OCI-LY7 (cell line): ENCODE results near the gene ADAT1.
"Not testable (repeated sequence)": the region's sequence is repeated elsewhere in the genome, so short reads cannot be mapped to it uniquely, and the experiment has no call there.

ENCODE experiments used
- EZH2phosphoT487 ChIP-seq: fragments of 200-600 bp; sonication (generic); IDR thresholded peaks from 2 replicates; pipeline ENCODE4 v1.6.1; 2018; ENCODE audit warnings: low read depth, borderline replicate concordance, mild to moderate bottlenecking, mixed run types, antibody characterized with exemption, low read length, moderate library complexity, mixed read lengths
- TF ChIP-seq, protein P1 (sequence below): fragments of 200-600 bp; sonication (generic); conservative IDR thresholded peaks from 2 replicates; pipeline ENCODE4 v1.5.1; 2014; ENCODE audit warnings: mild to moderate bottlenecking, antibody characterized with exemption, low read length, moderate library complexity, mixed read lengths

DNA sequence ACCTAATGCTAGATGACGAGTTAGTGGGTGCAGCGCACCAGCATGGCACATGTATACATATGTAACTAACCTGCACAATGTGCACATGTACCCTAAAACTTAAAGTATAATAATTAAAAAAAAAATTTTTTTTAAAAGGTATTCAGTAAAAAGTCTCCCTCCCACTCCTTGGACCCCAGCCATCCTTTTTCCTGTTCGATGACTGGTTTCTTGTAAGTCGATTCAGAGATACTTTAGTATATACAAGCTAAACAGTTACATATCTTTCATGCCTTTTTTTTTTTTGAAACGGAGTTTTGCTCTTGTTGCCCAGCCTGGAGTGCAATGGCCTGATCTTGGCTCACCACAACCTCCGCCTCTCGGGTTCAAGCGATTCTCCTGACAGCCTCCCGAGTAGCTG, 31.2 kb downstream of the ADAT1 start:
- TF ChIP-seq, protein P1, sequence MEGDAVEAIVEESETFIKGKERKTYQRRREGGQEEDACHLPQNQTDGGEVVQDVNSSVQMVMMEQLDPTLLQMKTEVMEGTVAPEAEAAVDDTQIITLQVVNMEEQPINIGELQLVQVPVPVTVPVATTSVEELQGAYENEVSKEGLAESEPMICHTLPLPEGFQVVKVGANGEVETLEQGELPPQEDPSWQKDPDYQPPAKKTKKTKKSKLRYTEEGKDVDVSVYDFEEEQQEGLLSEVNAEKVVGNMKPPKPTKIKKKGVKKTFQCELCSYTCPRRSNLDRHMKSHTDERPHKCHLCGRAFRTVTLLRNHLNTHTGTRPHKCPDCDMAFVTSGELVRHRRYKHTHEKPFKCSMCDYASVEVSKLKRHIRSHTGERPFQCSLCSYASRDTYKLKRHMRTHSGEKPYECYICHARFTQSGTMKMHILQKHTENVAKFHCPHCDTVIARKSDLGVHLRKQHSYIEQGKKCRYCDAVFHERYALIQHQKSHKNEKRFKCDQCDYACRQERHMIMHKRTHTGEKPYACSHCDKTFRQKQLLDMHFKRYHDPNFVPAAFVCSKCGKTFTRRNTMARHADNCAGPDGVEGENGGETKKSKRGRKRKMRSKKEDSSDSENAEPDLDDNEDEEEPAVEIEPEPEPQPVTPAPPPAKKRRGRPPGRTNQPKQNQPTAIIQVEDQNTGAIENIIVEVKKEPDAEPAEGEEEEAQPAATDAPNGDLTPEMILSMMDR = not testable (repeated sequence)
- not testable (repeated sequence) for TF ChIP-seq EZH2phosphoT487
